Measurements from ENCODE around the gene PDE2A. TPM values are rescaled to one million over a fixed set of nuclear protein-coding genes. Genes with fewer than 3 reads are reported as not detected.

Gene PDE2A
- total and polyA plus RNA-seq, 2 donors (not counting 3 experiments of a cell fraction or from before 2014, with no cell fraction given) = 14.8 to 16.8 TPM

GRCh38 chr11:72546866-72547265, 127.4 kb downstream of the PDE2A start:
- H3K4me3 ChIP-seq (replicated peaks in 1 of 3; ENCODE audit: insufficient read depth in 1 of 3, low read depth in 1 of 3, low read length in 3 of 3) = no peak overlapping the region
- H3K4me2 ChIP-seq (ENCODE audit: insufficient read depth, low read length) = no peak overlapping the region
- no peak overlapping the region for H2AFZ ChIP-seq (ENCODE audit: low read depth, low read length)
- no peaks in the 10 kb centered on the region for H3K9me3 ChIP-seq (replicated peaks; ENCODE audit: control insufficient read depth, insufficient read depth, low read length)
- intact Hi-C loops (cut with micrococcal nuclease) (no loop called here), dilution Hi-C loops (cut with MboI; ENCODE audit: extremely low pct_ligation_motif_present, low sequenced_read_pairs) (no loop called here)
- H4K20me1 ChIP-seq (replicated peaks; ENCODE audit: control insufficient read depth, extremely low read depth, insufficient read depth, low read length) = no peaks in the 10 kb centered on the region
- H3K79me2 ChIP-seq (ENCODE audit: control insufficient read depth, insufficient read depth, low read length) = no peaks in the 10 kb centered on the region
- H3K36me3 ChIP-seq (ENCODE audit: control insufficient read depth in 2 of 2, extremely low read depth in 1 of 2, insufficient read depth in 2 of 2, low read length in 2 of 2) = no peaks in the 10 kb centered on the region
- CTCF ChIA-PET = interaction anchor here (1.3 to 3.9 kb wide), 2 partner anchors 63 to 76 kb away, joined by 3 to 27 read pairs; no protein-coding TSS in a partner anchor
- no peak overlapping the region for H3K27ac ChIP-seq (ENCODE audit: insufficient read depth, low read depth, low read length)
- FAIRE-seq (no peak), DNase-seq (ENCODE audit: low read depth, low spot score) (no peak)
- TF ChIP-seq FOS (IDR thresholded peaks at IDR 0.05; ENCODE audit: borderline replicate concordance, insufficient read depth, low read length) (no peak), MYC (IDR thresholded peaks at IDR 0.05; ENCODE audit: low read depth, low read length) (no peak), POLR2AphosphoS5 (IDR thresholded peaks at IDR 0.05; ENCODE audit: insufficient read depth, low read depth, low read length) (no peak), EZH2 (IDR thresholded peaks at IDR 0.05; ENCODE audit: borderline replicate concordance, low read depth, low read length, severe bottlenecking) (no peak), POLR2A (IDR thresholded peaks at IDR 0.05; ENCODE audit: low read depth, low read length) (no peak), JUN (IDR thresholded peaks at IDR 0.05; ENCODE audit: borderline replicate concordance, insufficient read depth, insufficient read length, low read depth) (no peak), GATA2 (IDR thresholded peaks at IDR 0.05; ENCODE audit: insufficient read depth, insufficient read length, low read depth, low read length) (no peak), CTCF (IDR thresholded peaks at IDR 0.05; ENCODE audit: extremely low read depth in 1 of 2, insufficient read depth in 1 of 2, low read depth in 1 of 2, low read length in 2 of 2) (no peak)
- TF ChIP-seq, protein P1, sequence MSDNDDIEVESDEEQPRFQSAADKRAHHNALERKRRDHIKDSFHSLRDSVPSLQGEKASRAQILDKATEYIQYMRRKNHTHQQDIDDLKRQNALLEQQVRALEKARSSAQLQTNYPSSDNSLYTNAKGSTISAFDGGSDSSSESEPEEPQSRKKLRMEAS (IDR thresholded peaks at IDR 0.05; ENCODE audit: insufficient read depth, insufficient read length) = no peak
- POLR2A ChIA-PET = no interaction called here
- H3K9ac ChIP-seq (replicated peaks; ENCODE audit: extremely low read depth, insufficient read depth, low read length) = no peak overlapping the region
- no peaks in the 10 kb centered on the region for H3K4me1 ChIP-seq (ENCODE audit: control insufficient read depth, extremely low read depth, insufficient read depth, low read length)
- no TSS peak for BruUV-seq (replicated peaks)
- peaks cover 7 to 12% of the 10 kb centered on the region in 2 experiments for H3K27me3 ChIP-seq (ENCODE audit: control insufficient read depth in 2 of 2, insufficient read depth in 2 of 2, low read length in 2 of 2)
- no peaks in the 10 kb centered on the region for H3K9me1 ChIP-seq (replicated peaks; ENCODE audit: control insufficient read depth, extremely low read depth, insufficient read depth, low read length)

Data from endothelial cell of umbilical vein (primary cell).